Activated CD8-positive, alpha-beta T cell treated with anti-CD3 and anti-CD28 coated beads for 36 hours (primary cell): Measurements from ENCODE around the gene ZNF687. TPM values are rescaled to one million over a fixed set of nuclear protein-coding genes. Genes with fewer than 3 reads are reported as not detected.

Experiments
- ATAC-seq: fragments of 200-7000 bp; cut with Tn5 transposase; one replicate; pipeline ENCODE4 v1.10.0; 2021; ENCODE audit warnings: mild to moderate bottlenecking, moderate library complexity
- CTCF ChIA-PET: fragments of 350-600 bp; sonication (Branson Sonifier 250); formaldehyde crosslinking; loops from one replicate; lab custom pipeline; 2021; ENCODE audit warnings: antibody characterized with exemption; lab: Charles Lee
- POLR2A ChIA-PET: fragments of 350-600 bp; sonication (Branson Sonifier 250); formaldehyde crosslinking; loops from one replicate; lab custom pipeline; 2021; ENCODE audit warnings: antibody characterized with exemption; lab: Charles Lee
- DNase-seq: peaks from one replicate; pipeline ENCODE4 v3.0.0-alpha.2; 2020
- H3K27ac Mint-ChIP-seq: one replicate; pipeline ENCODE4 v1.8.0; 2021; ENCODE audit warnings: mild to moderate bottlenecking, mixed read lengths
- H3K27me3 Mint-ChIP-seq: one replicate; pipeline ENCODE4 v1.8.0; 2021; ENCODE audit warnings: mixed read lengths
- H3K36me3 Mint-ChIP-seq: one replicate; pipeline ENCODE4 v1.8.0; 2021; ENCODE audit warnings: low read depth, mixed read lengths
- H3K4me1 Mint-ChIP-seq: one replicate; pipeline ENCODE4 v1.8.0; 2021; ENCODE audit warnings: low read depth, mixed read lengths
- H3K4me3 Mint-ChIP-seq: one replicate; pipeline ENCODE4 v1.8.0; 2021; ENCODE audit warnings: mild to moderate bottlenecking, moderate library complexity, mixed read lengths
- H3K9me3 Mint-ChIP-seq: one replicate; pipeline ENCODE4 v1.8.0; 2021; ENCODE audit warnings: mixed read lengths
- CTCF ChIP-seq: fragments of 200-600 bp; IDR thresholded peaks from one replicate; pipeline ENCODE4 v1.8.0; 2022; ENCODE audit warnings: antibody characterized with exemption, mild to moderate bottlenecking
- intact Hi-C: fragments of 100-400 bp; cut with micrococcal nuclease; formaldehyde crosslinking; loops from one replicate; pipeline ENCODE4 v1.10.0; 2022
- total RNA-seq, 2 experiments: library from RNA; stranded (reverse); gene quantifications; one replicate each; pipeline ENCODE4 v1.2.3, GENCODE V29; 2021

Gene ZNF687
- total RNA-seq, 2 experiments from 2014 or later: 27.3 to 29.5 TPM

- H3K4me1 Mint-ChIP-seq: peaks cover 41% of the 10 kb centered on the region
- intact Hi-C loops: no loop called here
- DNase-seq (no peak), ATAC-seq (no peak)
- ChIA-PET CTCF (interaction anchor here (1.1 to 9.1 kb wide), 4 partner anchors 14 to 73 kb away, joined by 4 to 115 read pairs (median 6); no protein-coding TSS in a partner anchor), POLR2A (interaction anchor here (0.6 to 11.7 kb wide), 5 partner anchors 9 to 44 kb away, joined by 4 to 120 read pairs (median 5); partner anchors contain the start of gene ZNF687)
- H3K9me3 Mint-ChIP-seq: no peaks in the 10 kb centered on the region
- TF ChIP-seq CTCF: no peak
- H3K4me3 Mint-ChIP-seq: peak overlapping the region; percentile 84
- H3K27ac Mint-ChIP-seq: peak overlapping the region; percentile 96
- peaks cover 29% of the 10 kb centered on the region for H3K36me3 Mint-ChIP-seq
- no peaks in the 10 kb centered on the region for H3K27me3 Mint-ChIP-seq
Observed at GRCh38 chr1:151325231-151325630, 43.1 kb downstream of the ZNF687 start.

GRCh38 chr1:151325646-151326429 is 43.7 kb downstream of the ZNF687 start:
- Mint-ChIP-seq H3K4me1 (peaks cover 36% of the 10 kb centered on the region), H3K27me3 (no peaks in the 10 kb centered on the region), H3K4me3 (peak overlapping the region; percentile 84), H3K27ac (peak overlapping the region; percentile 96), H3K9me3 (no peaks in the 10 kb centered on the region), H3K36me3 (peaks cover 23% of the 10 kb centered on the region)
- intact Hi-C loops: no loop called here
- no peak for TF ChIP-seq CTCF
- ATAC-seq: no peak
- CTCF ChIA-PET: interaction anchor here (0.9 to 9.1 kb wide), 6 partner anchors 9 to 80 kb away, joined by 3 to 115 read pairs (median 5); no protein-coding TSS in a partner anchor
- POLR2A ChIA-PET: interaction anchor here (0.6 to 11.7 kb wide), 5 partner anchors 10 to 30 kb away, joined by 3 to 120 read pairs (median 4); partner anchors contain the start of gene RFX5
- no peak for DNase-seq

GRCh38 chr1:151326619-151327222 is 44.6 kb downstream of the ZNF687 start:
- H3K27me3 Mint-ChIP-seq: no peaks in the 10 kb centered on the region
- no peaks in the 10 kb centered on the region for H3K9me3 Mint-ChIP-seq
- H3K27ac Mint-ChIP-seq: peak overlapping the region; percentile 96
- peak; percentile 78 for DNase-seq
- ChIA-PET POLR2A (interaction anchor here (0.5 to 11.7 kb wide), 9 partner anchors 11 to 167 kb away, joined by 3 to 120 read pairs (median 5); partner anchors contain the start of genes PSMB4, RFX5 and ZNF687), CTCF (interaction anchor here (0.9 to 9.1 kb wide), 9 partner anchors 10 to 170 kb away, joined by 3 to 115 read pairs (median 4); partner anchors contain the start of gene VPS72)
- TF ChIP-seq CTCF: no peak
- ATAC-seq: peak; percentile 64
- intact Hi-C loops: no loop called here
- H3K4me1 Mint-ChIP-seq: peaks cover 34% of the 10 kb centered on the region
- peaks cover 21% of the 10 kb centered on the region for H3K36me3 Mint-ChIP-seq
- H3K4me3 Mint-ChIP-seq: peak overlapping the region; percentile 84

- CTCF ChIA-PET: interaction anchor here (0.7 to 9.1 kb wide), 10 partner anchors 11 to 170 kb away, joined by 3 to 115 read pairs (median 4); partner anchors contain the start of gene VPS72
- Mint-ChIP-seq H3K27ac (peak within 1 kb of the TSS; percentile 96), H3K4me1 (peaks cover 29% of the 10 kb centered on the region), H3K36me3 (peaks cover 21% of the 10 kb centered on the region), H3K4me3 (peak within 1 kb of the TSS; percentile 84), H3K9me3 (no peaks in the 10 kb centered on the region), H3K27me3 (no peaks in the 10 kb centered on the region)
- DNase-seq: peak; percentile 97
- POLR2A ChIA-PET: interaction anchor here (0.5 to 11.7 kb wide), 15 partner anchors 9 to 549 kb away, joined by 3 to 120 read pairs (median 5); partner anchors contain the start of genes PSMB4, RFX5 and ZNF687
- intact Hi-C loops: no loop called here
- TF ChIP-seq CTCF: no peak
- peak; percentile 94 for ATAC-seq
Observed at GRCh38 chr1:151327223-151327902, 45.3 kb downstream of the ZNF687 start, which contains the start of gene PI4KB. Gene PI4KB (minus strand): TSS chr1:151327416. CDS start chr1:151316481, 10,935 bp downstream.
